ENCODE data around the gene MXRA8.
"Not testable (repeated sequence)": the region's sequence is repeated elsewhere in the genome, so short reads cannot be mapped to it uniquely, and the experiment has no call there.

DNA sequence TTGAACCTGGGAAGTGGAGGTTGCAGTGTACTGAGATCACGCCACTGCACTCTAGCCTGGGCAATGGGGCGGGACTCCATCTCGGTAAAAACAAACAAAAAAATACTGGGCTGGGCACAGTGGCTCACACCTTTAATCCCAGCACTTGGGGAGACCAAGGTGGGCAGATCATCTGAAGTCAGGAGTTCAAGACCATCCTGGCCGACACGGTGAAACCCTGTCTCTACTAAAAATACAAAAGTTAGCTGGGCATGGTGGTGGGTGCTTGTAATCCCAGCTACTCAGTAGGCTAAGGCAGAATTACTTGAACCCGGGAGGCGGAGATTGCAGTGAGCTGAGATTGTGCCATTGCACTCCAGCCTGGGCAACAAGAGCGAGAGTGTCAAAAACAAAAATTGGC, 42.2 kb downstream of the MXRA8 start:
- TF ChIP-seq ELF4 (IDR thresholded peaks at IDR 0.05); SP1 (IDR thresholded peaks at IDR 0.05); ARNT (IDR thresholded peaks at IDR 0.05); LEF1 (IDR thresholded peaks at IDR 0.05; ENCODE audit: borderline replicate concordance); PKNOX1 (IDR thresholded peaks at IDR 0.05); FOXA1 (IDR thresholded peaks at IDR 0.05); NFRKB (IDR thresholded peaks at IDR 0.05); FOXM1 (IDR thresholded peaks at IDR 0.05; ENCODE audit: borderline replicate concordance); L3MBTL2 (conservative IDR thresholded peaks at IDR 0.05); HDGF (IDR thresholded peaks at IDR 0.05; ENCODE audit: borderline replicate concordance); BHLHE40 (IDR thresholded peaks at IDR 0.05; ENCODE audit: borderline replicate concordance); SUZ12 (IDR thresholded peaks at IDR 0.05): not testable (repeated sequence)

All from HEK293T (cell line).